Measurements from ENCODE around the gene DHX8.
A peak's percentile ranks its signal among the peaks of the same experiment; 100 is the strongest.
"Not testable (repeated sequence)": the region's sequence is repeated elsewhere in the genome, so short reads cannot be mapped to it uniquely, and the experiment has no call there.

DHX8 gene

DNA sequence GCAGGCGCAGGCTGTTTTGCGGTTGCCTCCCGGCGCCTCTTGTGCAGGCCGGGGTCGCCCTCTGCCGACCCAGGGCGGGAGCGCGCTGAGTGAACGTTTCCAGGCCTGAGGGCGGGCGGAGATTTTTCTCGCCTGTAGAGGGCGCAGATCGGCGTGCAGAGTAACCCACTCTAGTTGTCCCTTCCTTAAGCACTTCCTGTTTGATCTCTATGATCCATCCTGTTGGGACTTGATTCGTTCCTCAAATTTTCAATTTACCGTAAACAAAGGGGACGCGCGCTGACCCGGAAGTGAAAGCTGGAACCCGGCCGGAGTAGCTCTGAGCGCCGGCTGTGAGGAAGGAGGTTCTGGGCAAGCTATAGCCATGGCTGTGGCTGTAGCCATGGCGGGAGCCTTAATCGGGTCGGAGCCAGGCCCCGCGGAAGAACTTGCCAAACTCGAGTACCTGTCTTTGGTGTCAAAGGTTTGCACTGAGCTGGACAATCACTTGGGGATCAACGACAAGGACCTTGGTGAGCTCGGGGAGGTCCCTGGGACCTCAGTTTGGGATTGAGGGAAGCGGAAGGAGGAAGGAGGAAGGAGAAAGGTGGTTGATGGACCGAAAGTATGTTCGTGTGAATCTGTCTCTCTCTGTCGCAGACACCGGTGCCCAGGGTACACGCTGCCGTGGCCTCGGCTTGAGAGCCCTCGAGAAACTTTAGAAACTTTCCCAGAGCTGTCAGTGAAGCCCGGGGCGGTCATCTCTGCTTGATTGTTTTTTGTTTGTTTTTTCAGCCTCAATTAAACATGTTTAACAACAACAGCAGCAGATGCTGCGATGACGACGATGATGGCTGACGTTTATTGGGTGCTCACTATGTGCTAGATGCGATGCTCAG is at the start of gene DHX8:
DHX8 (plus strand) TSS at position 302 of the 878 bp plus-strand sequence; CDS start at position 365, 63 bp downstream.
- peak; percentile 99 for DNase-seq

DNA sequence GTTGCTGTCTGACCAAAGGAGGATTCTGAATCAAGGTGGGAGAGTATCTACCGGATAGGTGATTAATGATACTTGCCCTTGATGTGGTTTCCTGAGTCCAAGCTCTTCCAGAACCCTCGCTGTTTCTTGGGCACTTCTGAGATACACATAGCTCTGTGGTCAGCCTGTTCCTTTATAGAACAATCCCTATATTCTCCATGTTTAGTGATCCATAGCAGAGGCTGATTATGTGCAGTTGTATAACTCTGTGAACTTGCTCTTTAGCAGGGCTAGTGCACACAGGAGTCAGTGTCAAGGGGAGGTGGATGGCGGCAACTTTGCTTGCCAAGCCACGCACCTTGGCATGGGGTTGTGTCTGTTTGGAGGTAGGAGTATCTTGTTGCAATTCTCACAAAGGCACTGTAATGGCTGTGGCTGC is 48.9 kb upstream of the DHX8 start:
- DNase-seq = no peak

DNA sequence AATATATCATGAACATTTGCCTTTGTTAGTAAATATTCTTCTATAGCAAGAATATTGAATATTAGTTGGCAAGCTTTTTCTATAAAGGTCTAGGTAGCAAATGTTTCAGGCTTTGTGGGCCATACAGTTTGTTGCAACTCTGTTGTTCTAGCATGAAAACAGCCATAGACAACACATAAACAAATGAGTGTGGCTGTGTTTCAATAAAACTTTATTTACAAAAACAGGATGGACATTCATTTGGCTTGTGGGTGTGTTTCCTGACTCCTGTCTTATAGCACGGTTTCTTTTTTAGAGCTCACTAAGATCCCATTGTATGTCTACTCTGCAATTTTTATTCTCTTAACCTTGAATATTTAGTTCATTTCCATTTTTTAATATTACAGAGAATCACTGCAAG is 46.0 kb upstream of the DHX8 start:
- no peak for DNase-seq

DNA sequence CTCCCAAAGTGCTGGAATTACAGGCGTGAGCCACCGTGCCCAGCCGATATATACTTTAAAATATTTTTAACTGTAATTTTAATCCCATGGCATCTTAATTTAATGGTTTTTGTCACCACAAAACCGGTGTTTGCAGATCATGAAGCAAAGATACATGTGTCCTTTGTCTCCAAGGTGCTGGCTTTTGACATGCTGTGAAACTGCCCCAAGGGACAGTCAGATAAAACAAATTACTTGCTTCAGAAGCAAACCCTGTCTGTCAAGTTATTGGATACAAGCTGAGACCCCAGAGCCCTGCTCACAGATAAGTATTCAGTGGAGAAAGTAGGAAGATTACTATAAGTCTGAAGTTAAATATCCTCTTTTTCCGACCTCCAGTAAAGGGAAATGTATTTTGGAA is 45.1 kb upstream of the DHX8 start:
- DNase-seq = no peak

DNA sequence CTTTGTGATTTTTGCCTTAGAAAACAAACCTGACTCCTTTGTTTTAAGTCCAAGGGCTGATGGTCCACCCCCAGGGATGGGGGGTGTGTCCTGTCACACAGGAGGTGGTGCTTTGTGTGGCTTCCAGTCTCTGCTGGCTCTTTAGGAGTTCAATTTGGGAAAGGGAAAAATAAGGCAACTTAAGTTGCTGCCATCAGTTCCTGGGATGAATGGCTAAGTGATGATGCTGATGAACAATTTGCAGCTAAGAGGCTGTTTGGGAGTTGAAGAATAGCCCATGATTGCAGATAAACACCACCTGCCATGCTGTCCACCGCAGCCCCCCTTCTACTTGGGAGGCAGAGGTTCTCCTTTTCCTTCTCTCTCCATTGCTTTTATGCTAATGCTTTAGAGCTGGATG is 44.7 kb upstream of the DHX8 start:
- DNase-seq = peak; percentile 80

DNA sequence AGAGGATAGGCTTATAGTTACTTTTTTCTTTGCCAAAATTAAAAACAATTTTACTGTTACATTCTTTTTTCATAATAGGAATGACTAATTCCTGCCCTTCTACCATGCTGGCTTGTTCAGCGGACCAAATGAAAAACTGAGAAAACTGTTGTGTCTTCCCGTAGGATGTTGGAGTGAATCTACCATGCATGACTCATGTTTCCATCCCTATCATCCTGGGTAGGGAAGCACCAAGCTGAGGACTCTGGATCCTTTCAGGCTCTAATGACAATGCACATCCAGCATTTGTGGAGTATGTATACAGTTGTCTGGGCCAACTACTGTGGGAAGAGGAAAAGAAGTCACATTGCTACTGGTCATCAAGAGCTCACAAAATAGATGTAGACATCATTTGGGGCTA is 41.1 kb upstream of the DHX8 start:
- DNase-seq = no peak

DNA sequence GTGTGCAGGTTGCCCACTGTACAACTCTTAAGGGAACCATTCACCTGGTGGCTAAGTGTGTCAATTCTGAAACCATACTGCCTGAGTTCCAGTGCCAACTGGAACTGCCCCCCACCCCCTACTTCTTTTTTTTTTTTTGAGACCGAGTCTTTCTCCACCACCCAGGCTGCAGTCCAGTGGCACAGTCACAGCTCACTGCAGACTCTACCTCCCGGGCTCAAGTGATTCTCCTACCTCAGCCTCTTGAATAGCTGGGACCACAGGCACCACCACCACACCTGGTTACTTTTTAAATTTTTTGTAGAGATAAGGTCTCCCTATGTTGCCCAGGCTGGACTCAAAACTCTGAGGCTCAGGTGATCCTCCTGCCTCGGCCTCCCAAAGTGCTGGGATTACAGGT is 40.4 kb upstream of the DHX8 start:
- no peak for DNase-seq

DNA sequence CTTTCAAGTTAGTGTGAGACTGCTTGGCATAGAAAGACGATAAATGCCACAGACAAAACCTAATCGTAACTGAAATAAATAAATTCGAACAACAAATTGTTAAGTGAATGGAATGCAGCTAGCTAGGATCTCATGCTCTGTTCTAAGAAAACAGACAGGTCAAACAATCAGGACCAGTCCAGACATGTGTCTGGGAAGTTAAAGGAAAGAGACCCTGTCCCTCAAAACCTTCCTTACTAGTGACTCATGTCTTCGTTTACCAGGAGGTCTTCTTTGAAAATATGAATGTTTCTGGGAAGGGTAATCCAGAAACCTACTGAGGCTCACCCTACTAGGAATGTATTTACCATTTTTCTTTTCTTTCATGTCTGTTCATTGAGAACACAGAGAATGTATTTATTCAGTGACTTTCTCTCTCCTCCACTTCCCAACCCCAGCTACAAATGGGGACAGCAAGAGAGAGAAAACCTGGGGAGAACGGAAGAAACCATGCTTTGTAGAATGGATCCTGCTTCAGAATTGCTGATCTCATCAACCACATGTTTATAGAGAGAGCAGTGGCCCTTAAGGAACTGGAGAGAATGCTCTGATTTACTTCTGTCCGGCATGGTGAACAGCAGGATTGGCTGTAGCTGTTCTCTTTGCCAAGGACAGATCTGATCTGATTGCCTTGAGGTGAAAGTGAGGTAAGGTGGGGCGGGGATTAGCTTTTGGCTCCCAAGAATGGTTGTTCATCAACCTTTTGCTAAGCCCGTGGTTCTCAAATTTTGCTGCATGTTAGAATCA is 39.4 kb upstream of the DHX8 start:
- DNase-seq = no peak

GRCh38 chr17:43445009-43445589 is 38.7 kb upstream of the DHX8 start:
- no peak for DNase-seq

DNA sequence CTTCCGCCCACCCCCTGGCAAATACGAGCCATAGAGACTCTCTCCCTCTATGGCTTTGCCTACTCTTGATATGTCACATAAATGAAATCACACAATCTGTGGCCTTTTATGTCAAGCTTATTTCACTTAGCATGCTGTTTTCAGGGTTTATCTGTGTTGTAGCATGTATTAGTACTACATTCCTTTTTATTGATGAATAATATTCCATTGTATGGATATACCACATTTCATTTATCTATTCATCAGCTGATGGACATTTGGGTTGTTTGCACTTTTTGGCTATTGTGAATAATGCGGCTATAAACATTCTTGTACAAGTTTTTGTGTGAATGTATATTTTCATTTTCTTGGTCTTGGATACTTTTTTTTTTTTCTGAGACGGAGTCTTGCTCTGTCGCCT is 37.0 kb upstream of the DHX8 start:
- DNase-seq = no peak

GRCh38 chr17:43448720-43449469 is 34.9 kb upstream of the DHX8 start:
- DNase-seq = no peak

- DNase-seq = no peak
These were observed 34.1 kb upstream of the DHX8 start for GRCh38 chr17:43449470-43450248.

- DNase-seq = not testable (repeated sequence)
These were observed 33.0 kb upstream of the DHX8 start for GRCh38 chr17:43450791-43451190.

DNA sequence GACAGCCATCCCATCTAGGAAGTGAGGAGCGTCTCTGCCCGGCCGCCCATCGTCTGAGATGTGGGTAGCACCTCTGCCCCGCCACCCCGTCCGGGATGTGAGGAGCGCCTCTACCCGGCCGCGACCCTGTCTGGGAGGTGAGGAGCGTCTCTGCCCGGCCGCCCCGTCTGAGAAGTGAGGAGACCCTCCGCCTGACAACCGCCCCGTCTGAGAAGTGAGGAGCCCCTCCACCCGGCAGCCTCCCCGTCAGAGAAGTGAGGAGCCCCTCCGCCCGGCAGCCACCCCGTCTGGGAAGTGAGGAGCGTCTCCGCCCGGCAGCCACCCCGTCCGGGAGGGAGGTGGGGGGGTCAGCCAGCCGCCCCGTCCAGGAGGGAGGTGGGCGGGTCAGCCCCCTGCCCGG is 32.0 kb upstream of the DHX8 start:
- not testable (repeated sequence) for DNase-seq

DNA sequence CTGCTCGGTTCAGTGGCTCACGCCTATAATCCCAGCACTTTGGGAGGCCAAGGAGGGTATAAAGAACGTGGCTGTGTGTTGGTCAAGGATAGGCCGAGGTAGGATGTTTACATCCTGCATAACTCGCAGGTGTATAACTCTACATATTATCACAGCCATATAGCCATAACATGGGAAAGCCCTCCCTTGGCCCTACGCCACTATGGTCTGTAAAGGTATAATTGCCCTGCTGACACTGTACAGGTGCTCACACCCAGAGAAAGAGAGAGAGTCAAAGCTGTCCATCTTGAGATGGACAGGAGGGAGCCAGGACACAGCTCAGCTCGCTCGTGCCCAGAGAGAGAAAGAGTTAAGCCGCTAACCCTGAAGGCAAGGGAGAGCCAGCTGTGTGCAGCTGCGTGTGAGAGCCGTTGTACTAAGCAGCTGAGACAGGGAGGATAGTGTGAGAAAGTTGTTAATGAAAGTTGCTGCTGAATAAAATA is 30.4 kb upstream of the DHX8 start:
- DNase-seq = no peak

DNA sequence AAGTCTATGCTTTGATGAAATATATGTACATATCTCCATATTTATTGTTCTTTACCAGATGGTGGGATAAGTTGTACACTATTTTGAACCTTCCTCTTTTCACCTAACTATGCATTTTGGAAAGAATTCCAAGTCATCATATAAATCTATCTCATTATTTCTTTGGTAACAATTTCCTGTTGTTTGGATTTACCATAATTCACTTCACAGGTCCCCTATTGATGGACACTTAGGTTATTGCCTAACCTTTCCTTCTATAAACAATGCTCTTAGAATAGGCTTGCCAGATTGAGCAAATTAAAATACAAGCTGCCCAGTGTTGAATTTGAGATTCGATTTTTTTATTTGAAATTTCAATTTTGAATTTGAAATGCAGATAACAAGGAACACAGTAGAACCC is 28.9 kb upstream of the DHX8 start:
- DNase-seq = no peak

GRCh38 chr17:43456029-43456428 is 27.7 kb upstream of the DHX8 start:
- DNase-seq = no peak

GRCh38 chr17:43456661-43457361 is 27.0 kb upstream of the DHX8 start:
- peak; percentile 94 for DNase-seq

DNA sequence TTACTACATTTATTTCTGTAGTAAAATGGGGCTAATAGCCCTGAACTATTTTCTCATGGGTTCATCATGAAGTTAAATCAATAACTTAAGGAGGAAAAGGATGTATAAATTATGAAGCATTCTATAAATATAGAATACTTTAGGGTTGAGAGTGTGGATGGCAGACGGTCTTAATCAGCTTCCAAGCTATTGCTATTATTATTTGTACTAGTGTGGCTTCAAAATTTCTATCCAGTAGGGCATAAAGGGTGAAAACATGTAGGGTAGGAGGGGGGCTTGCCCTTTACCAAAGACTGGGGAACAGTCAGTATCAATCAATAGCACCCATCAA is 26.4 kb upstream of the DHX8 start:
- DNase-seq = no peak

DNA sequence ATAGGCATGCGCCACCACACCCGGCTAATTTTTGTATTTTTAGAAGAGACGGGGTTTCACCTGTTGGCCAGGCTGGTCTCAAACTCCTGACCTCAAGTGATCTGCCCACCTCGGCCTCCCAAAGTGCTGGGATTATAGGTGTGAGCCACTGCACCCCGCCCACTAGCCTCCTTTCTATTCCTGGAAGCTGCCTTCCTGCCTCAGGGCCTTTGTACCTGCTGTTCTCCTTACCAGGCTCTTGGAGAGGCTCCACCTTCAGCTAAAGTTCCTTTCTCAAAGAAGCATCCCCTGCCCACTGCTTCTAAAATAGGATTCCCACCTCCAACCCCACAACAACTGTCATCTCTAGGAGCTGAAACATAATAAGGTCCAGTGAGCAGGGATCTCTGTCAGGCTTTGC is 23.9 kb upstream of the DHX8 start:
- not testable (repeated sequence) for DNase-seq

DNA sequence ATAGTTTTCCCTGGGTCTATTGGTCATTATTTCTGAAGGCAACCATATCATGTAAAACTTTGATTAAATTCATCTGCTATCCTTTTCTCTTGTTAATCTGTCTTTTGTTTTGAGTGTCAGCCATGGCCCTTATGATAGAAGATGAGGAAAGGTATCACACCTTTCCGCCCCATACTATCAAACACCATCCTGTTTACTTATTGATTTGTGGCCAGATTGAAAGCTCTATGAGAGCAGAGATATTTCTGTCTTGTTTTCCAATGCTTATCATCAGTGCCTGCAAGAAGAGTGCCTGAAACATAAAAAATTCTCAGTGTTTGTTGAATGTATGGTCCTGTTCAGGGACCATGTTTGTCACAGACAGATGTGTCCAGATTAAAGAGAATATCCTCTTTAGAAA is 22.6 kb upstream of the DHX8 start:
- DNase-seq = no peak

DNA sequence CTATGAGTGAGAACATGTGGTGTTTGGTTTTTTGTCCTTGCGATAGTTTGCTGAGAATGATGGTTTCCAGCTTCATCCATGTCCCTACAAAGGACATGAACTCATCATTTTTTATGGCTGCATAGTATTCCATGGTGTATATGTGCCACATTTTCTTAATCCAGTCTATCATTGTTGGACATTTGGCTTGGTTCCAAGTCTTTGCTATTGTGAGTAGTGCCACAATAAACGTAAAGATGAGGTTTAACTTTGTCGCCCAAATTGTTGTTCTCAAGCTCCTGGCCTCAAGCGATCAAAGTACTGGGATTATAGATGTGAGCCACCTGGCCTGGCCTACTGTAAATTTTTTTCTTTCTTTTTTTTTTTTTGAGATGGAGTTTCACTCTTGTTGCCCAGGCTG is 21.2 kb upstream of the DHX8 start:
- DNase-seq = not testable (repeated sequence)

Measured in NCI-H1694 (cell line).